ENCODE data around the gene RCAN2. TPM values are rescaled to one million over a fixed set of nuclear protein-coding genes. Genes with fewer than 3 reads are reported as not detected.

RCAN2 gene
- total RNA-seq, 1 donor from 2014 or later, result 5.8 TPM

GRCh38 chr6:46219661-46220060 lies 271.6 kb downstream of the RCAN2 start:
- no peaks in the 10 kb centered on the region for H3K4me1 Mint-ChIP-seq
- TF ChIP-seq EZH2 (IDR thresholded peaks at IDR 0.05) (no peak), CTCF (IDR thresholded peaks at IDR 0.05) (no peak), EZH2phosphoT487 (IDR thresholded peaks at IDR 0.05) (no peak)
- no peaks in the 10 kb centered on the region for H3K36me3 Mint-ChIP-seq
- no peak for DNase-seq (ENCODE audit: low spot score)
- Histone ChIP-seq H3F3A (ENCODE audit: low read depth) (no peaks in the 10 kb centered on the region), H3K79me2 (ENCODE audit: low read depth) (no peaks in the 10 kb centered on the region), H3K27me3 (no peaks in the 10 kb centered on the region), H3K27ac (no peak overlapping the region), H3K9ac (no peak overlapping the region), H3K9me3 (ENCODE audit: low read depth) (no peaks in the 10 kb centered on the region), H3K4me1 (no peaks in the 10 kb centered on the region), H4K20me1 (ENCODE audit: low read depth) (no peaks in the 10 kb centered on the region), H3K4me3 (no peak overlapping the region), H3K36me3 (no peaks in the 10 kb centered on the region), H2AFZ (replicated peaks) (no peak overlapping the region), H3K4me2 (no peak overlapping the region)
- H3K9me3 Mint-ChIP-seq, result no peaks in the 10 kb centered on the region
- H3K4me3 Mint-ChIP-seq, result no peak overlapping the region
- H3K27ac Mint-ChIP-seq, result no peak overlapping the region
- peaks cover 2% of the 10 kb centered on the region for H3K27me3 Mint-ChIP-seq (ENCODE audit: insufficient read depth, low read depth)

DNA sequence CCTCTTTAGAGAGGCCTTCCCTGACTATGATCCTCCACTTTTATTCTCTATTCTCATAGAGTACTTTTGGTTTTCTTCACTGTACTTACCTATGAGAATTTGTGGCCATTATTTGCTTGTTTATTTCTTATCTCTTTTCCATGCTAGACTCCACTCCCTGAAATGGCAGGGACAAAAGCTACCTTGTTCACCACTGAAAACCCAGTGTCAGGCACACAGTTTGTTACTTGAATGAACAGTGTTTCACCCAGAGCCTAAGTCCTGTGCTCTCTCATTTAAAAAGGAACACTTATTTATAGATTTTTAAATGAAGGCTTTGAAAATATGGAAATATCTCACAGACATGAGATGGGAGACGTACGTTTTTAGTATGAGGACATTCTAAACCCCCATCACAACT lies 272.8 kb downstream of the RCAN2 start:
- H3K9me3 ChIP-seq (ENCODE audit: low read depth), result no peaks in the 10 kb centered on the region
- H2AFZ ChIP-seq (replicated peaks), result no peak overlapping the region
- no peak overlapping the region for H3K4me2 ChIP-seq
- H3K4me3 ChIP-seq, result no peak overlapping the region
- H3F3A ChIP-seq (ENCODE audit: low read depth), result no peaks in the 10 kb centered on the region
- H3K27me3 ChIP-seq, result no peaks in the 10 kb centered on the region
- Mint-ChIP-seq H3K27me3 (ENCODE audit: insufficient read depth, low read depth) (peaks cover 2% of the 10 kb centered on the region), H3K4me3 (no peak overlapping the region), H3K36me3 (no peaks in the 10 kb centered on the region), H3K9me3 (no peaks in the 10 kb centered on the region), H3K27ac (no peak overlapping the region), H3K4me1 (no peaks in the 10 kb centered on the region)
- DNase-seq (ENCODE audit: low spot score), result no peak
- no peaks in the 10 kb centered on the region for H3K4me1 ChIP-seq
- no peaks in the 10 kb centered on the region for H4K20me1 ChIP-seq (ENCODE audit: low read depth)
- no peaks in the 10 kb centered on the region for H3K79me2 ChIP-seq (ENCODE audit: low read depth)
- no peak overlapping the region for H3K9ac ChIP-seq
- TF ChIP-seq EZH2phosphoT487 (IDR thresholded peaks at IDR 0.05) (no peak), CTCF (IDR thresholded peaks at IDR 0.05) (no peak), EZH2 (IDR thresholded peaks at IDR 0.05) (no peak)
- no peaks in the 10 kb centered on the region for H3K36me3 ChIP-seq
- H3K27ac ChIP-seq, result no peak overlapping the region

DNA sequence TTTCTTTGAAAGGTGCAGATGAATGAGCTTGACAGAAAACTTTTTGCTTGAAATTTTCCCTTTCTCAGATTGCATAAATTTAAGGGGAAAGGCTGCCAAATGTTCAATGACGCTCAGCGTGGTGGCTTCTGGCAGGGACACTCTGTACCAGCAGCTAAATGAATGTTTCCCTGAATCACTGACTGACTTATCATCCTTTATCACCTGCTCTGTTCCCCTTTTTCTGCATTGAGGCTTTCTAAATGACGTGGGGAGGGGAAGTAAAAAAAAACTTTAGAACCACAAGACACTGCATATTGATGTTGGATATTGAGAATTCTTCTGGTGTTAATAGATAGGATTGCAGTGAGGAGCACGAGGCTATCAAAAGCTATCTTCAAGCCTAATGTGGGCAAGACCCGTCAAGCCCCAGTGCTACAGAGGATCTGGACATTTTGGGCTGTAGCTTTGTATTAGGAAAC lies 273.5 kb downstream of the RCAN2 start:
- Histone ChIP-seq H3K27me3 (no peaks in the 10 kb centered on the region), H3K79me2 (ENCODE audit: low read depth) (no peaks in the 10 kb centered on the region), H3K4me2 (no peak overlapping the region), H4K20me1 (ENCODE audit: low read depth) (no peaks in the 10 kb centered on the region), H3K9ac (no peak overlapping the region), H3K9me3 (ENCODE audit: low read depth) (no peaks in the 10 kb centered on the region), H3K4me1 (no peaks in the 10 kb centered on the region), H3K36me3 (no peaks in the 10 kb centered on the region), H2AFZ (replicated peaks) (no peak overlapping the region), H3K27ac (no peak overlapping the region), H3K4me3 (no peak overlapping the region), H3F3A (ENCODE audit: low read depth) (no peaks in the 10 kb centered on the region)
- Mint-ChIP-seq H3K9me3 (no peaks in the 10 kb centered on the region), H3K27me3 (ENCODE audit: insufficient read depth, low read depth) (peaks cover 2% of the 10 kb centered on the region), H3K4me1 (no peaks in the 10 kb centered on the region), H3K4me3 (no peak overlapping the region), H3K27ac (no peak overlapping the region), H3K36me3 (no peaks in the 10 kb centered on the region)
- no peak for DNase-seq (ENCODE audit: low spot score)
- TF ChIP-seq CTCF (IDR thresholded peaks at IDR 0.05) (no peak), EZH2 (IDR thresholded peaks at IDR 0.05) (no peak), EZH2phosphoT487 (IDR thresholded peaks at IDR 0.05) (no peak)
